Measurements from ENCODE around the gene IFNAR2. TPM values are rescaled to one million over a fixed set of nuclear protein-coding genes. Genes with fewer than 3 reads are reported as not detected.
"Not testable (repeated sequence)": the region's sequence is repeated elsewhere in the genome, so short reads cannot be mapped to it uniquely, and the experiment has no call there.

IFNAR2 gene
- total RNA-seq, 2 experiments from 2014 or later, result 22.1 to 93.5 TPM

GRCh38 chr21:33238146-33238545 lies 8.4 kb downstream of the IFNAR2 start:
- Histone ChIP-seq H3K79me2 (ENCODE audit: insufficient read depth, low read depth, low read length) (peaks cover 98% of the 10 kb centered on the region), H3K27ac (ENCODE audit: low read depth, low read length, poor library complexity, severe bottlenecking) (peak overlapping the region; percentile 96), H3K4me3 (ENCODE audit: low read depth, low read length, poor library complexity, severe bottlenecking) (peak overlapping the region; percentile 62), H4K20me1 (ENCODE audit: insufficient read depth, low read length) (no peaks in the 10 kb centered on the region), H2AFZ (ENCODE audit: low read length) (no peak overlapping the region), H3K9me2 (ENCODE audit: insufficient read depth, low read length) (no peaks in the 10 kb centered on the region), H3K4me2 (ENCODE audit: low read length) (peak overlapping the region; percentile 76), H3K4me1 (ENCODE audit: insufficient read depth, low read length, poor library complexity, severe bottlenecking) (peaks cover 88% of the 10 kb centered on the region), H3K9me3 (ENCODE audit: low read length) (no peaks in the 10 kb centered on the region), H3K36me3 (ENCODE audit: insufficient read depth, low read length) (peaks cover 83% of the 10 kb centered on the region)
- ChIA-PET CTCF (ENCODE audit: unreplicated experiment) (interaction anchor here (0.5 to 1.2 kb wide), 2 partner anchors 62 to 350 kb away, joined by 3 read pairs; partner anchors contain the start of gene DONSON), POLR2A (interaction anchor here (0.6 to 1.5 kb wide), 8 partner anchors 11 to 243 kb away, joined by 3 to 8 read pairs (median 5); partner anchors contain the start of gene IL10RB)
- intact Hi-C loops (cut with micrococcal nuclease; ENCODE audit: unreplicated experiment), result loop anchor here (2.0 kb wide), 2 partner anchors 33 to 71 kb away; no protein-coding TSS in a partner anchor
- no TSS peak for BruUV-seq (replicated peaks)
- TF ChIP-seq EZH2phosphoT487 (IDR thresholded peaks at IDR 0.05; ENCODE audit: borderline replicate concordance, low read depth, low read length), result no peak
- TF ChIP-seq, protein P1, sequence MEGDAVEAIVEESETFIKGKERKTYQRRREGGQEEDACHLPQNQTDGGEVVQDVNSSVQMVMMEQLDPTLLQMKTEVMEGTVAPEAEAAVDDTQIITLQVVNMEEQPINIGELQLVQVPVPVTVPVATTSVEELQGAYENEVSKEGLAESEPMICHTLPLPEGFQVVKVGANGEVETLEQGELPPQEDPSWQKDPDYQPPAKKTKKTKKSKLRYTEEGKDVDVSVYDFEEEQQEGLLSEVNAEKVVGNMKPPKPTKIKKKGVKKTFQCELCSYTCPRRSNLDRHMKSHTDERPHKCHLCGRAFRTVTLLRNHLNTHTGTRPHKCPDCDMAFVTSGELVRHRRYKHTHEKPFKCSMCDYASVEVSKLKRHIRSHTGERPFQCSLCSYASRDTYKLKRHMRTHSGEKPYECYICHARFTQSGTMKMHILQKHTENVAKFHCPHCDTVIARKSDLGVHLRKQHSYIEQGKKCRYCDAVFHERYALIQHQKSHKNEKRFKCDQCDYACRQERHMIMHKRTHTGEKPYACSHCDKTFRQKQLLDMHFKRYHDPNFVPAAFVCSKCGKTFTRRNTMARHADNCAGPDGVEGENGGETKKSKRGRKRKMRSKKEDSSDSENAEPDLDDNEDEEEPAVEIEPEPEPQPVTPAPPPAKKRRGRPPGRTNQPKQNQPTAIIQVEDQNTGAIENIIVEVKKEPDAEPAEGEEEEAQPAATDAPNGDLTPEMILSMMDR (conservative IDR thresholded peaks at IDR 0.05; ENCODE audit: low read length), result no peak
- no peak for DNase-seq (ENCODE audit: low spot score)

DNA sequence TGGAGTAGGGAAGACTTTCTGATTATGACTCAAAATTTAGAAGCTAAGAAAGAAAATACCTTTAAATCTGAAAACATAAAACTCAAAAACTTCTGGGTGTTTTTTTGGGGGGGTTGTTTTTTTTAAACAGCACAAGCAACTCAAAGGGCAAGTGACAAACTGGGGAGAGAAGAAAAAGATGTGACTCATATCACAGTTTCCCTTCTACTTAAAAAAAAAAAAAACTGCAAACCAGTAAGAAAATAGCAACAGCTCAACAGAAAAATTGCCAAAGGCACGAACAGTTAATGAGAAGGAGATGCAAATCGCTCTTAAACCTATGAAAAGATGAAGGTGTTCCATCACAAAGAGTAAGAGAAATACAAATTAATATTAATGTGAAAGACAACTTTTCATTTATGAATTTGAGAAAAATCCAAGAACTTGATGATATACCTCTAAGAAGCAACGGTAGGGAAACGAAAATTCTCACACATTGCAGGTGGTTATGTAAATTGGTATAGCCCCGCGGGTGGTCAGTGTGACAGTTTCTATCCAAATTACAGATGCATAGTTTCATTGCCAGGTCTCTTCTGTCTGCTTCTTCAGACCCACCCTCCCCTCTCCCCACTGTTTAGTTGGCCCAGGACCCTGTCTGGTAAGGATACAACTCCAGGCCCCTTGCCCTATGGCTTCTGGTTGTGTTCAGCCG lies 9.0 kb downstream of the IFNAR2 start:
- Histone ChIP-seq H3K4me3 (ENCODE audit: low read depth, low read length, poor library complexity, severe bottlenecking) (peak overlapping the region; percentile 62), H4K20me1 (ENCODE audit: insufficient read depth, low read length) (no peaks in the 10 kb centered on the region), H3K79me2 (ENCODE audit: insufficient read depth, low read depth, low read length) (peaks cover 98% of the 10 kb centered on the region), H2AFZ (ENCODE audit: low read length) (no peak overlapping the region), H3K27ac (ENCODE audit: low read depth, low read length, poor library complexity, severe bottlenecking) (peak overlapping the region; percentile 96), H3K36me3 (ENCODE audit: insufficient read depth, low read length) (peaks cover 83% of the 10 kb centered on the region), H3K9me2 (ENCODE audit: insufficient read depth, low read length) (no peaks in the 10 kb centered on the region), H3K4me1 (ENCODE audit: insufficient read depth, low read length, poor library complexity, severe bottlenecking) (peaks cover 82% of the 10 kb centered on the region), H3K4me2 (ENCODE audit: low read length) (peak overlapping the region; percentile 76), H3K9me3 (ENCODE audit: low read length) (no peaks in the 10 kb centered on the region)
- peak; percentile 86 for DNase-seq (ENCODE audit: low spot score)
- BruUV-seq (replicated peaks), result TSS peak; percentile 5
- CTCF ChIA-PET (ENCODE audit: unreplicated experiment), result interaction anchor here (1.2 kb wide), 2 partner anchors 21 to 61 kb away, joined by 3 read pairs; no protein-coding TSS in a partner anchor
- POLR2A ChIA-PET, result interaction anchor here (0.6 to 1.5 kb wide), 13 partner anchors 10 to 1540 kb away, joined by 3 to 8 read pairs (median 4); partner anchors contain the start of gene IL10RB
- TF ChIP-seq, protein P1 (conservative IDR thresholded peaks at IDR 0.05; ENCODE audit: low read length), result no peak
- no peak for TF ChIP-seq EZH2phosphoT487 (IDR thresholded peaks at IDR 0.05; ENCODE audit: borderline replicate concordance, low read depth, low read length)
- intact Hi-C loops (cut with micrococcal nuclease; ENCODE audit: unreplicated experiment), result loop anchor here (2.0 kb wide), 2 partner anchors 34 to 70 kb away; no protein-coding TSS in a partner anchor

DNA sequence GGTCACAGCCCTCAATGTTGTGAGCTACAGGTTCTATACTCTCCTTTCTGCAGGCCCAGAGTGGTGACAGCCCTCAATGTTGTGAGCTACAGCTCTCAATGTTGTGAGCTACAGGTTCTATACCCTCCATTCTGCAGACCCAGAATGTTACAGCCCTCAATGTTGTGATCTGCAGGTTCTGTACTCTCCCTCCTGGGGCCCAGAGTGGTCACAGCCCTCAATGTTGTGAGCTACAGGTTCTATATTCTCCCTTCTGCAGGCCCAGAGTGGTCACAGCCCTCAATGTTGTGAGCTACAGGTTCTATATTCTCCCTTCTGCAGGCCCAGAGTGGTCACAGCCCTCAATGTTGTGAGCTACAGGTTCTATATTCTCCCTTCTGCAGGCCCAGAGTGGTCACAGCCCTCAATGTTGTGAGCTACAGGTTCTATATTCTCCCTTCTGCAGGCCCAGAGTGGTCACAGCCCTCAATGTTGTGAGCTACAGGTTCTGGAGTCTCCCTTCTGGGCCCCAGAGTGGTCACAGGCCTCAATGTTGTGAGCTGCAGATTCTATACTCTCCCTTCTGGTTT lies 9.9 kb downstream of the IFNAR2 start:
- Histone ChIP-seq H3K36me3 (ENCODE audit: insufficient read depth, low read length) (peaks cover 83% of the 10 kb centered on the region), H3K4me1 (ENCODE audit: insufficient read depth, low read length, poor library complexity, severe bottlenecking) (peaks cover 73% of the 10 kb centered on the region), H3K79me2 (ENCODE audit: insufficient read depth, low read depth, low read length) (peaks cover 97% of the 10 kb centered on the region), H3K4me2 (ENCODE audit: low read length) (peak overlapping the region; percentile 76), H3K4me3 (ENCODE audit: low read depth, low read length, poor library complexity, severe bottlenecking) (peak overlapping the region; percentile 62), H3K27ac (ENCODE audit: low read depth, low read length, poor library complexity, severe bottlenecking) (peak overlapping the region; percentile 96)
- BruUV-seq (replicated peaks); DNase-seq (ENCODE audit: low spot score); H3K9me3 ChIP-seq (ENCODE audit: low read length); H4K20me1 ChIP-seq (ENCODE audit: insufficient read depth, low read length); H2AFZ ChIP-seq (ENCODE audit: low read length); H3K9me2 ChIP-seq (ENCODE audit: insufficient read depth, low read length): not testable (repeated sequence)
- intact Hi-C loops (cut with micrococcal nuclease; ENCODE audit: unreplicated experiment), result loop anchor here (2.0 kb wide), 2 partner anchors 35 to 69 kb away; no protein-coding TSS in a partner anchor
- ChIA-PET CTCF (ENCODE audit: unreplicated experiment) (interaction anchor here (0.7 to 1.2 kb wide), 3 partner anchors 21 to 205 kb away, joined by 3 read pairs; no protein-coding TSS in a partner anchor), POLR2A (interaction anchor here (0.6 to 1.4 kb wide), 9 partner anchors 9 to 709 kb away, joined by 3 to 8 read pairs (median 4); partner anchors contain the start of gene IL10RB)

Measured in OCI-LY7 (cell line).